HG03039 (cell line): ENCODE results near the gene RAB3C.
"Not testable (repeated sequence)": the region's sequence is repeated elsewhere in the genome, so short reads cannot be mapped to it uniquely, and the experiment has no call there.

Experiments used
- ATAC-seq: cut with Tn5 transposase; IDR thresholded peaks from one replicate; pipeline ENCODE4 v1.9.1; 2021; ENCODE audit warnings: mild to moderate bottlenecking, moderate library complexity; ENCODE audit not compliant: unreplicated experiment

RAB3C gene

GRCh38 chr5:58600613-58601012 is 17.7 kb downstream of the RAB3C start:
- ATAC-seq: not testable (repeated sequence)

GRCh38 chr5:58602889-58603288 is 20.0 kb downstream of the RAB3C start:
- not testable (repeated sequence) for ATAC-seq

- ATAC-seq: no peak
Observed at GRCh38 chr5:58606064-58606463, 23.2 kb downstream of the RAB3C start.

- no peak for ATAC-seq
Observed at GRCh38 chr5:58615972-58616371, 33.1 kb downstream of the RAB3C start.

GRCh38 chr5:58617241-58617640 is 34.4 kb downstream of the RAB3C start:
- no peak for ATAC-seq

- no peak for ATAC-seq
Observed at GRCh38 chr5:58620336-58620735, 37.5 kb downstream of the RAB3C start.

GRCh38 chr5:58622936-58623871 is 40.3 kb downstream of the RAB3C start:
- no peak for ATAC-seq

GRCh38 chr5:58628626-58629025 is 45.8 kb downstream of the RAB3C start:
- no peak for ATAC-seq

GRCh38 chr5:58629271-58630159 is 46.6 kb downstream of the RAB3C start:
- ATAC-seq: no peak

GRCh38 chr5:58631895-58632294 is 49.0 kb downstream of the RAB3C start:
- no peak for ATAC-seq

GRCh38 chr5:58635416-58635815 is 52.5 kb downstream of the RAB3C start:
- ATAC-seq: no peak

- no peak for ATAC-seq
Observed at GRCh38 chr5:58640011-58640410, 57.1 kb downstream of the RAB3C start.

- ATAC-seq: no peak
Observed at GRCh38 chr5:58641533-58641932, 58.7 kb downstream of the RAB3C start.

- ATAC-seq: no peak
Observed at GRCh38 chr5:58648846-58649245, 66.0 kb downstream of the RAB3C start.

GRCh38 chr5:58649716-58650115 is 66.8 kb downstream of the RAB3C start:
- ATAC-seq: no peak

GRCh38 chr5:58653521-58653920 is 70.6 kb downstream of the RAB3C start:
- ATAC-seq: no peak

- ATAC-seq: no peak
Observed at GRCh38 chr5:58666141-58666540, 83.3 kb downstream of the RAB3C start.

- no peak for ATAC-seq
Observed at GRCh38 chr5:58666598-58667581, 84.0 kb downstream of the RAB3C start.

GRCh38 chr5:58670582-58670981 is 87.7 kb downstream of the RAB3C start:
- no peak for ATAC-seq

- no peak for ATAC-seq
Observed at GRCh38 chr5:58671155-58671554, 88.3 kb downstream of the RAB3C start.
